Fibroblast of skin of back (primary cell): Measurements from ENCODE around the gene FHIT.
"Not testable (repeated sequence)": the region's sequence is repeated elsewhere in the genome, so short reads cannot be mapped to it uniquely, and the experiment has no call there.

ENCODE experiments used
- DNase-seq: peaks from one replicate; pipeline ENCODE4 v3.0.0-alpha.2; 2013

The FHIT gene

DNA sequence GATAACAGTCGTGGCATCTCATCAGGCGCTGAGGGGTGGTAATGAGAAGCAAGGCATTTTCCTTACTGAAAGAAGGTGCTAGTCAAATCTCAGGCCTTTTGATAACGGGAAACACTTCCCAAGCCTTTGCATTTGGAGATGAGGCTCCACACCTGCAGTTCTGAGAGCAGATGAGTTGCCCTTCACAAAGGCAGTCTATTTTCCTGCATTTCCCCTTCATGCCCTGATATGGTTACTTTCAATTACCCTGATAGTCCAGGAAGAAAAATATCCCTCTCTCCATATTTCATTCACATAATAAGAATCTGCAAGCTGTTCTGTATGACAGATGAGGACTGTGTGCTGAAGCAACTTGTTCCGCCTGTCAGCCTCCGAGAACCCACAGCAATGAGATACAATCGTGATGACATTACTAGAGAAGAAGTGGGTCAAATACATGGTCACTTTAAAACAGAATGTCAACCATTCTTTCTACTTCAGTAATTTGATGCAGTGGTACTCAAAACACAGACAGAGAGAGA lies 25.0 kb downstream of the FHIT start:
- DNase-seq: no peak

DNA sequence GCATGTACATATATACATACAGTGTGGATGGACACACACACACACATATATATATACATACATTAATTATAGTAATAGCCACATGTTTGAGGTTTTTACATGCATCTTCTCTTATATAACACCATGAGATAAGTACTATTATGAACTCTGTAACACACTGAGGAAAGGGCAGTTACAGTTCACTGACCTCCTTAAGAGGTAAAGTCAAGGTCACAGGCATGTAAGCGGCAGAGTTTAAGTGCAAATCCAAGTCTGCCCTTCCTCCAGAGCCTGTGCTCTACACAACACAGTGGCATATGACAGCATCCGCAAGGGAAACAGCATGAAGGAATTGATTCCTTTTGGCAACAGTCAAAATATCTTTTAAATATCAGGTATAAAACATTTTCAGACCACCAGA lies 26.4 kb downstream of the FHIT start:
- no peak for DNase-seq

DNA sequence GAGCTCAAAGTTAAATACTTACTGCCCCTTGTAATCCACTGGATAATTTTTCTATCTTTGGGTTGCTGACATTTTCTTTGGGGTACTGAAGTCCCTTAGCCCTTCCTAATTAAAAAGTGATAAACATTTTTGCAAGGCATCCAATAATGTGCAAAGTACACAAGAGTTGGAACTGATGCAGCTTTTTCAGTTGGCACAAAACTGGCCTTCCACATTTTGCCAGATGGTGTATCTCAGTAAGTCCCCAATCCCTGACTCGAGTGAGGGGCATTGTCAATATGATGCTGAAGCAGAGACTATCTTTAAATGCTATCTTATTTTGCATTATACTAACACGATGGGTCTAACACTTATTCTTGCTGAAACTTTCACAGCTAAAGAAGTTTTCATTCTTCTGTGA lies 27.8 kb downstream of the FHIT start:
- no peak for DNase-seq

DNA sequence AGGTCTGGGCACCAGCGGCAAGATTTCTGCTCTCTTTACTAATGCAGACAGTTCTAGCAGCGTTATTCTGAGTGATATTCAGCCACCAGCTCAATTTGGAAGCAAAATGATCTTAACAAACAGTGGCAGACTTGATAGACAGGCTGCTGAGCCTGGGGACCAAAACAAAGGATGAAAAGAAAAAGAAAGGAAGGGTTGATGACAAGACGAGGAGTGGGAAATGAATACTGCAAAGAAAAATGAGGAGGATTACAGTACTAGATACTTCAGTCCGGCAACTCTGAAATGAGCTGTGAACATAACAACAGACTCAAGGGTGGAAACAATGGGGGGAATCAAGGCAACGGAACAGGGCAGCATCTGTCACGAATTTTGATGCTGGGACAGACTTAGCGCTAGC lies 28.8 kb downstream of the FHIT start:
- no peak for DNase-seq

DNA sequence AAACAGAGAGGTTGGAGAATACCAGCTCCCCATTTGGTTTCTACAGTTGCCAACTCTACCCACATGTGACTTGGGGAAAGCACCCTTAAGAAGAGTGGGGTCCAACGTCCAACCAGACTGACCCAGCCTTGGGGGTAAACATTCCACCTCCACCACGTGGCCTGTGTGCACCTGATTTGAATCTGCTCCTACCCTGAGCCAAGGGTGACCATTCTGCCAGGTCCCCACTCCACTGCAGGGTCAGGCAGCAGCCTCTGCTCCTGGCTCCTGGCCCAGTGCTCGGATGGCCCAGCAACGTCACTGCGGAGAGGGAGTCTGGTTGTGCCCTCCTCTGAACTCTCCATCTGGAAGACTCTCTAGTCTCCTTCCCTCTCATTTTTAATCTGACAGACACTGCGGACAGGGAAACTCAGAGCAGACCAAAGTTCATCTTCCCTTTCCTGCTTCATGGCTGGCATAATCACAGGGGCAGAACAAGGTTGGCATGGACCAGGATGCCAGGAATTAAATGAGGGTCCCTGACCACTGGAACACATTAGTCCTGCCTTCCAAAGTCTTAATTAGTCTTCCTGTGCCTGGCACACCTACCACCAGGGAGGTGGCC lies 29.4 kb downstream of the FHIT start:
- no peak for DNase-seq

DNA sequence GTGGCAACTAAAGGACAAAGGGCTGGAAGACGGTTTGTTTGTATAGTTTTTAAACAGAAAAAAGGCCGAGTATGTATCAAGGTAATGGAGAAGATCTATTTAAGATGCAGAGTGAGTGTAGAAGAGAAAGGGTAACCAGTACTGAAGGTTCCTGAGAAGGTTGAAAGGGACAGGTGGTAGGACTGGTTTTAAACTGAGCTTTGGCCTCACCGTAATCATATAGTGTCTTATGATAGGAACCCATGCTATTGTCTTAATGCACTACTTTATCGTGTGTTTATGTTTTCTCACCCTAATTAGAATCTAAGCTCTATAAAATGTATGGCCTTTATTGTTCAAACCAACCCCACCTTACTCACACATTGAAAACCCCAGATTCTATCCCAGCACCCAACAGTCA lies 32.7 kb downstream of the FHIT start:
- DNase-seq: no peak

DNA sequence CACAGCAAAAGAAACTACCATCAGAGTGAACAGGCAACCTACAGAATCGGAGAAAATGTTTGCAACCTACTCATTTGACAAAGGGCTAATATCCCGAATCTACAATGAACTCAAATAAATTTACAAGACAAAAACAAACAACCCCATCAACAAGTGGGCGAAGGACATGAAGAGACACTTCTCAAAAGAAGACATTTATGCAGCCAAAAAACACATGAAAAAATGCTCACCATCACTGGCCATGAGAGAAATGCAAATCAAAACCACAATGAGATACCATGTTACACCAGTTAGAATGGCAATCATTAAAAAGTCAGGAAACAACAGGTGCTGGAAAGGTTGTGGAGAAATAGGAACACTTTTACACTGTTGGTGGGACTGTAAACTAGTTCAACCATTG lies 35.1 kb downstream of the FHIT start:
- not testable (repeated sequence) for DNase-seq

DNA sequence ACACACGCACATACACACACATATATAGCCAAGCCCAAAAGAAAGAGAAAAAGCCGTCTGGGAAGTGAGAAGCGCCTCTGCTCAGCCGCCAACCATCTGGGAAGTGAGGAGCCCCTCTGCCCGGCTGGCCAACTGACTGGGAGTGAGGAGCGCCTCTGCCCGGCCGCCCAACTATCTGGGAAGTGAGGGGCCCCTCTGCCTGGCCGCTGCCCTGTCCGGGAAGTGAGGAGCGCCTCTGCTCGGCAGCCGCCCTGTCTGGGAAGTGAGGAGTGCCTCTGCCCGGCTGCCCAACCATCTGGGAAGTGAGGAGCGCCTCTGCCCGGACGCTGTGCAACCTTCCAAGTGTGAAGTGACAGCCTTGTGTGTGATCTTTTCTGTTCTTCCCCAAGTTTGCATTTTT lies 49.2 kb downstream of the FHIT start:
- no peak for DNase-seq

DNA sequence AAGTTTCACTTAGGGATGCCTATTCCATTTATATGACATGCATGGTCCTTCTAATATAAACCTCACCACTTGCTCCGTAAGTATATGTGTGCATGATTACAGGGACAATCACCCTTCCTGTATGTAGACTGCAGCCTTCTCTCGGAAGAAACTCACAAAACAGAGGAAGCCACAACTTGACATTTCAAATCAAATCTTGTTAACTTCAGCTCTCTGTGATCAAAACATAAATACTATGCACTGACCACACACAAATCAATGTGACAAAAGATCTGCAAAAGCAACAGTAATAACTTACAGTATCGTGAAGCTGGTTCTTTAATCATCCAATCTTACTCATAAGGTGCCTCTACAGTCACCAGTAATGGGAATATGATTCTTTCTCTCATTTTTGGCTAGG lies 50.2 kb downstream of the FHIT start:
- DNase-seq: no peak

DNA sequence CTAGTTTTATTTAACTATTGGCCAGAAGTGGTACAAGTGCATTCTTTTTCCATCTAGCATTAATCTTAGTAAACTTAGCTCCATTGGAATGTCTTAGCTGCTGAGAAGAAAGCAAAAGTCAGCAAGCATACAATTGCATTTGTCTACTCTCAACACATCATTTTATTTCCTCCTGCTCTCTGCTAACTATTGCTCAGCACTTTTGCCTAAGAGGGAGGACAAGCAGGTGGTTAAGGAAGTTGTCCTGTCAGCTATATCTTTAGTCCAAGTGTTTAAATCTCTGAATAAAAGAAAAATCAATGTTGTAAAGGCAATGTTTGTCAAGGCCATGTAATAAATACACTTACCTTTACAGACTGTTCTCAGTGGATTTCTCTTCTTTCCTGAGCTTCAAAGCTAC lies 51.0 kb downstream of the FHIT start:
- no peak for DNase-seq

DNA sequence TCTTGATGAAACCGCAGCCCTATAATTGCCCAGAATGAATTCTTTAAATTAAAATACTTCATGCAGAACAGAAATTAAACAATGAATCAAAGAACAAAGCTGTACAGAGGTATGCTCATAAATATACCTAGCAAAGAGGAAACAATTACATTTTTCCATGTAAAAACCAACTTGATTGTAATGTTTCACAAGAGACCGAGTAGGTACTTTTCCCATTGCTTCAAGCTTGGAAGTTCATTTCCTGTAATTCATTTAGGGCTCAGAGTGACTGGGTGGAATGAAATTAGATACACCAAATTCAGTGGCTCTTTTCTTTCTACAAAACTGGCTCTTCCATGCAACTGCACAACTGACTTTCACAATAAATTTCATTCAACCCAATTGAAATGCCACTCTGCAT lies 51.4 kb downstream of the FHIT start:
- DNase-seq: no peak

DNA sequence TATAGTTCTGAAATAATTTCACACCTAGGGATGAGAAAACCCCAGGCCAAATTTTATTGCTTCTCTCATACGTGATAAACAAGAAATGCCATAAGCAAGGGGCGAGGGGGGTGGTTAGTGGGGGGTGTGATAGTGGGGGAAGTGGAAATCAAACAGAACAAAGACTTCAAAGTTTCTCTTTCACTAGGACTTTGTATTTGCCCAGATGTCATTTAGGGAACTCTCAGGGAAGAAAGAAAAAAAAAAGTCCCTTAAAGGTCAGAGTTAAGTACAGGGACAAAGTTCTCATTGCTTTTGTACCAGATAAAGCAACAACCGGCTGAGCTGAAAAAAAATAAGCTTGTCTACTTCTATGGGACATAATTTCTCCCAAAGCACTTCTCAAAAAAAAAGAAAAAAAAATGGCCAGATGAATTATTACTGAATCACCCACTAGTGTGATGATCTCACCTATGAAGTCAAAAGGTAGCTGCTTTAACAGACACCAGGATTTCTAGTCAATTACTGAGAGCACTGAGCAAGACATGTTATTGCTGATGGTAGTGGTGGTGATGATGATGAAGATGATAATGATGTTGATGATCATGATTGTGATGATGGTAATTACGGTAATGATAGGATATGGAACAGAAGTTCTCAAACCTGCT lies 56.2 kb downstream of the FHIT start:
- no peak for DNase-seq

DNA sequence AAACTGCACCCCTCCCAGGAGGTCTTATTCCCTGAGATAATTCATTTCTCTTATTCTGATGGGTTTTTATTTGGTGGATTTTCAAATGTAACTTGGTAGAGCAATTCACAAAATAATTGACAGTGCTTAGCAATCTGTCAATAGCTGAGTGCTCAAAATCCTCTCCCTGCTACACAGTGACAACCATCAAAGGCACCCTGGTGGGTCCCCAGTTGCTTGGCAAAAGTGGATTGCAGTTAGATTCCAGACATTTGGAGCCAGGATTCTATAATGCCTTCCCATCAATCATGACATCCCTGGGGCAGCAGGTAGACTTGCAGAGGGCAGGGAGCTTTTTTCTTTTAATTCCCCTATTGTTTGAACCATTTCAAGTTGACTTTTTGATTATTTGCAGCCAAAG lies 59.0 kb downstream of the FHIT start:
- DNase-seq: no peak

DNA sequence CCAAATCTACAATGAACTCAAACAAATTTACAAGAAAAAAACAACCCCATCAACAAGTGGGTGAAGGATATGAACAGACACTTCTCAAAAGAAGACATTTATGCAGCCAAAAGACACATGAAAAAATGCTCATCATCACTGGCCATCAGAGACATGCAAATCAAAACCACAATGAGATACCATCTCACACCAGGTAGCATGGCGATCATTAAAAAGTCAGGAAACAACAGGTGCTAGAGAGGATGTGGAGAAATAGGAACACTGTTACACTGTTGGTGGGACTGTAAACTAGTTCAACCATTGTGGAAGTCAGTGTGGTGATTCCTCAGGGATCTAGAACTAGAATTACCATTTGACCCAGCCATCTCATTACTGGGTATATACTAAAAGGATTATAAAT lies 61.0 kb downstream of the FHIT start:
- DNase-seq: not testable (repeated sequence)

DNA sequence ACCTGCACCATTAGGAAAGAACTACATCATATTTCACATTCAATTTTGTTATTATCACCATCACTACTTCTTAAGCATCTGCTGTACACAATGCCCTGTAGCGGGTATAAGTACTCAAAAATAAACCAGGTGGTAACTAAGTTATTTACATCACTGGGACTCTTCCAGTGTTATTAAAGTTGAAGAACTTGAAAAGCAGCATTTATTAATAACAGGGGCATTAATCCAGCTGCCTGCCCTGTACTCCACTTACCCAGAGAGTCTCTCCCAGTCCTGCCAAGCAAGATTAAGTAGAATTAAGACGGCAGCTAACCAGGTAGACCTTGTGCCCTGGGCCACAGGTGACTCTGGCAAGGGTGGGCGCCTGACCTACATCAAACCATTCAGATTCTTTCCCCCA lies 65.2 kb downstream of the FHIT start:
- no peak for DNase-seq

DNA sequence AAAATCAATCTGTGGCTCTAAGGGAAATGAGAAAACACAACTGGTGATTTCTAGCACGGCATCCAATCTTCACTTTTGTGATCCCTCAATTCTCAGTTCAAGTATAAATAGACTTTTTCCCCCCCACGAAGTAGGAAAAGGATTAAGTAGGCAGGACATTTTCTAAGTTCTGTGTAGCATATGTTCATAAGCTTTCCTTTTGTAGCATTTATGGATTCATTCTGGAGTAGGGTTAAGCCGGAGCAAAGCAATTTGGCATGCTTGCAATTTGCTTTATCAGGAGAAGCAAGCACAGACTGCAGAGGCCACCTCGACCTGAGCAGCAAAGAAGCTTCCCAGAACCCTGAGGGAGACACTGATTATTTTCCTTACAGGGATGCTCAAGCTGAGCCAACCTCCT lies 66.3 kb downstream of the FHIT start:
- no peak for DNase-seq

DNA sequence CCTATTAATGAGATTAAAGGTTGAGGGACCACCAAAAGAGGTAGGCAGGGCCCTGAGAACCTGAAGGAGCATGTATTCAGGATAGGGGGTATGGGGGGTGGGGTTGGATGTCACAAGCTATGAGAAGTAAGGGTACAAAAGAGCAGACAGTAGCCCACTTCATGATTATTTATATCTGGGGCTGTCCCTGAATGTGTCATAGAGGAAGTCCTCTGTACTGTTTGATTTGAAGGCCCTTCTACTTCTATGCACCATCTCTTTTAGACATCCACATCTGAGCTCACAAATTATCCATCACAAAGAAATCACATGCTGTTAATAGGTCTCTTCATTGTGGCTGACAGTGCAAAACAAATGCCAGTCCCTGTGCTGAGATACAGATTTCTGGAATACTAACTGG lies 68.6 kb downstream of the FHIT start:
- DNase-seq: no peak

DNA sequence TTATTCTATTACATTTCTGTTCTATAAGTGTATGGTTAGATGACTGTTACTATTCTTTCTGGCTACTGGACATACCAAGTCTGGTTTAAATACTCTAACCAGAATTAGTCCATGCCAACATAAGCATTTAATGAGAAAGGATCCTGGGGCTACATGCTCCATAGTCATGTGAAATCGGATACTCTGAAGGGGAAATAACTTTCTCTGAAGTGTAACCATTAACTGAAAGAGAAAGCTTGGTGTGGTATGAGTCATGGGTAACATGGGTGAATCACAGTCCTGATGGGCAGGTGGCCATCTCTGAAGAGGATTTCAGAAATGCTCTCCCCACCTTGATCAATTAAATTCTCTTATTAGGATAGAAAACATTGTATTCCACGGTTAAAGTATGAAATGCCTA lies 69.4 kb downstream of the FHIT start:
- DNase-seq: peak; percentile 63

DNA sequence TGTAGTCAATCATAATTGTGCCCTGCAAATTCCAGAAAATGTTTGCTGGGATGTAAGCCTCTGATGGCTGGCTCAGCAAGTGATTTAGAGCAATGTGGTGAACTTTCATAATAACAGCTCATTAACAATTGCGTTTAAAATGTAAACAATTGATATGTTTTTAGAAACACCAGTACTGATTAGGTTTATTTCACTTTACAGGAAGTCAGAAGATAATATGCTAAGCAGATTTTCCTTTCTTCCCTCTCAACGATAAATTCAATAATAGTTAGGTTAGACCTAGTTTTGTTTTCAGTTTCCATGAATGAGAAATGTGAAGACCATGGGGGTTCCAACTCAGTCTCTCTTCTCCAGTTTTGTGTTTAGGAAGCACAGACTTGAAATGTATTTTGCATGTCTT lies 71.0 kb downstream of the FHIT start:
- DNase-seq: no peak

DNA sequence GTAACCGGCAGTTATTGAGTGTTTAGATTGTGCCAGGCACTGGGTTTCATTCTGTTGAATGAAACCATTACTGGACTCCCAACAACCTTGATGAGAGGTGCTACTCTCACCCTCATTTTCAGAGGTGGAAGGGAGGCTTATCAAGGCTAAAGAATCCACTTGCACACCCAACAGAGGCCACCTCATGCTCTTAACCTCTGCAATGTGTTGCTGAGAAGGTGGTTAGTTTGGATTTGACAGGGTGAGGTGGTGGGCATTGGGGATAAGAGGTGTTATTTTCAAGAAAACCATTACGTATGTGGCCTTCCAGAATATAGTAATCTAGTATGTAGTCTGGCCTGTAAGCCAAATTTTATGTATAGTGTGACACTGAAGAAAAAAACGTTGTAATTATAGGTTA lies 73.1 kb downstream of the FHIT start:
- no peak for DNase-seq

DNA sequence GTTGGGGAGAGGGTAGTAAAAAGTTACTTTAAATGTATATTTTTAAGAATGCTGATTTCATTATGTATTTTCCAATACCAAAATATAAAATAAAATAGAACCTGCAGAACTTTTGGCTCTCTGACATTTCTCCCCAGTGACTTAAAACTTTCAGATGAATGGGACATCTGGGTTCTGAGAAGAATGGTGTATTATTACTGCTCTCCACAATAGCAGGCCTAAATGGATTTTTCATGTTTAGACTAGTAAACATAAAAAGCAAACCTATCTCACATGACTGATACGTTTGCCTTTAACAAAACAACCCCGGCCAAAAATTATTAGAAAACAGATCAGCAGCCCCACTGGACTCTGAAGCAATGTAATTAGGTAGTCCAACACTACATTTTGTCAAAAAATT lies 73.8 kb downstream of the FHIT start:
- no peak for DNase-seq

DNA sequence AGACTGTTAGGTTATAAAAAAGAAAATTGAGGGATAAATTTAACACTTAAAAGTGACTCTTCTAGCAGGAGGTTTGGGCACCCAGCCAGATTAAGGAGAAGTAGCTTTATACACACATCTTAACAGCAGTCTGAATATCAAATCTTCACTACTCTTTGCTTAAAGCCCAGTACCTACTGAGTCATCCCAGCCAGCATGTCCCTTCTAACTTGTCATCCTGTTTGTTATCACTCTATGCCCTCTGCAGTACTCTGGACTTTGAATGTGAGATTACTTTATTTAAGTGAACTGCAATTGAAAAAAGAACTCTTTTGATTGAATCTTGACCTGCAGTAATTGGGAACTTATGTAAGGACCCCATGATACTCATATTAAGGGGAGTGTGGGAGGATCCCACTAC lies 77.6 kb downstream of the FHIT start:
- DNase-seq: peak; percentile 0

DNA sequence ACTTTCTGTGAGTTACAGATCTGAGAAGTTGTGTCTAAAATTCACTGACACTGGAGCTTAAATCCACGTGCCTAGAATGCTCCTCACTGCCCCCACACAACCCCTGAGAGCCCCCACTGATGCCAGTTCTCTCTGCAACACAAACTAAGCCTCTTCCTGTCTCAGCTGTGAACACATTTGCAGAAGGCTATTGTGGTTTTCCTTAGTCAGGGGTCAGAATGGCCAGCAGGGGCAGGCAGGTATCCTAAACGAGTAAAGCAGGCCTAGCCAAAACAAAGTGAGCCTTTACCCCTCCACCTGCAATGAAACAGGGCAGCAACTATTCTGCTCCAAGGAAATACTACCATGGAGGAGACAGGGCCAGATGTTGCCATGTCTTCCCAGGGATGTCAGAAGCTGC lies 78.6 kb downstream of the FHIT start:
- no peak for DNase-seq

DNA sequence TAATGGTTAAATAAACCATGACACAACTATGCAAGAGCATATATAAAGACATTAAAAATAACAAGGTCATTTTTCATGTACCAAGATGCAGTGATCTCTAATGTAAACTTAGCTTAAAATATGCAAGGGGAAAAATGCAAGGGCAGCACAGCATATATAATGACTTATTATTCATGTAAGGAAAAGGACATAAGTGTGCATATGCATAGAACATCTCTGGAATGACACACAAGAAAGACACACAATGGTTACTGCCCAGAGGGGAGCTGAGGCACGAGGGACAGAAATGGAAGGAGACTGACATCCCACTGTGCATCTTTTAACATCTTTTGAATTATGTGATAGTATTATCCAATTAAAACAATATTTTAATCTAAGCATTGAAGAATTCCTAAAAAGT lies 79.0 kb downstream of the FHIT start:
- DNase-seq: no peak
